HG03159 (cell line): ENCODE results near the gene MXRA8.
A peak's percentile ranks its signal among the peaks of the same experiment; 100 is the strongest.

Source experiments
- ATAC-seq: cut with Tn5 transposase; IDR thresholded peaks from one replicate; pipeline ENCODE4 v1.9.1; 2021; ENCODE audit warnings: mild to moderate bottlenecking, moderate library complexity; ENCODE audit not compliant: unreplicated experiment

MXRA8 gene

DNA sequence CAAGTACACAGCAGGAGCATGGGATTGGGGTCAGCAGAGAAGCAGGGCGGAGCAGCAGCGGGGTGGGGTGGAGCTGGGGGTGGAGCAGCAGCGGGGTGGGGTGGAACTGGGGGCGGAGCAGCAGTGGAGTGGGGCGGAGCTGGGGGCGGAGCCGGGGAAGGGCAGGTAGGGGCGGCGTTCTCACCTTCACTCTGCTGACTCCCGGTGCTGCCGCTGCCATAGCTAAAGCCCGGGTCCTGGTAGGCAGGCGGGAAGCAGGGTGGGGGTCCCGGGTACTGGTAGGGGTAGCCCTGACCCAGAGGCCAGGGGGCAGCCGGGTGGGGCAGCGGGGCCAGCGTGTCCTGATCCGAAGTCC, 20.6 kb downstream of the MXRA8 start:
- ATAC-seq: no peak

DNA sequence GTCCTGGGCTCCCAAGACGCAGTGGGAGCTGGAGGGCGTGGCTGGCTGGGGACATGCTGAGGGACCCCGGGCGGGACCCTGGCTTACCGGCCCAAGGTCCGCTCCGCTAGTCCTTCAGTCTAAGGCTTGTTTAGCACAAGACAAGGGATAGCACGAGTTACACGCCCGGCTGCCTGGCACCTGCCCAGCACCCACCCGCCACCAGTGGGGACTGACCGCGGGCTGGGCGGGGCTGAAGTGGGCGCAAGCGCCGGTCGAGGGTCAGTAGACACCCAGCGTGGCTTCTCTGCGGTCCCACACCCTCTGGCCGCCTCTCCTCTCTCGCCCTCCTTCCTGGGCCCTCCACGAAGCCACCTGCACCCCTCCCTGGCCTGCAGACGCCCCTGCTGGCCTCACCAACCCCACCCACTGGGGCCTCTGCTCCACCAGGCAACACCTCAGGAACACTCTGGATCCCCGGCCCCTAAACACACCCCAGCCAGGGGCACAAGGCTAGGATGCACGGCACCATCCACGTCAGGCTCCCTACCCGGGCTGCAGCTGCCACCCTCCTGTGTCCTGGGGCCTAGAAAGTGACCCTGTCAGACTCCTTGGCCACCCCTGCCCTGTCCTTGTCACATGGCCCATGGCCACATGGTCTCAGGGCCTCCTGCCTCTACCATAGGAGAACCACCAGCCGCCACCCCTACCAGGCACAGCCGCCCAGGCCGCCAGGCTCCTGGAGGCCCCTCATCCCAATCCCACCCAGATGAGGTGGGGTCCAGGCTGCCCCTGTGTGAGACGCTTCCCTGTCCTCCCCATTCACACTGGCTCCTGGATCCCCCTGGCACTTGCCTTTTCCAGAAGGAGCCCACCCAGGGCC, 21.2 kb downstream of the MXRA8 start:
- no peak for ATAC-seq

DNA sequence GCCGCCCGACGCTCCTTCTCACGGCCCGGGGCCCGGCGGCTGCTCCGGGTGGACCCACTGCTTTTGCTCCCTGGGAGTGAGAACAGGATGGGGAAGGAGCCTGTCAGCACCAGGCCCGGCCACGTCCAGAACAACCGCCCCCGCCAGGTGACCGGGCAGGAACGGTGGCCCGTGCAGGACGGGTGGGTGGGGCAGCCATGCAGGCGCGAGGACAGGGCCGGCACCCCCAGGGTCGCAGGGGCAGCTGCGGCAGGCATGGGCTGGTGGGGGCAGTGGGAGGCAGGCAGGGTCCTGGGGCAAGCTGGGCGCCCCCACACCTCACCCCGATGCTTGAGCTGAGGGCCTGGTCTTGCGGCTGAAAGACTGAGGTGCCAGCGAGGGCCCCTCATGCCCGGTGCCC, 21.9 kb downstream of the MXRA8 start:
- no peak for ATAC-seq

DNA sequence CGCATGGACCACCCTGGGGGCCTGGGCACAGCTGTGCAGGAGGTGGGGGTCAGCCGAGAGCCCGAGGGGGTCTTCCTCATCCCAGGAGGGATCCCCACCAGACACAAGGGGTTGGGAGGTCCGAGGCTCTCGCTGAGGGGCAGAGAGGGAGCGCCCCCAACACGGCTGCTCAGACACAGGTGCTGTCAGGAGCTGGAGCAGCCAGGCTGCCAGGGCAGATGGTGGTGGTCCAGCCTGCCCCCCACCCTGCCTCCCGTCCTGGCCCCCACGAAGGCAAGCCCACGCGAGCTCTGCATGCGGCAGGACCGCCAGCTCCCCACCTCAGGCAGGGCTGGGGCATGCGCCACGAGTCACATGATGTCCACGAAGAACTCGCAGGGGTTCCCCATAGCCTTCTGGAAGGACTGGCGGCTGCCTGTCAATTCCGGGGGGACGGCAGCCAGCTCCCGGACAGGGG, 22.5 kb downstream of the MXRA8 start:
- no peak for ATAC-seq

DNA sequence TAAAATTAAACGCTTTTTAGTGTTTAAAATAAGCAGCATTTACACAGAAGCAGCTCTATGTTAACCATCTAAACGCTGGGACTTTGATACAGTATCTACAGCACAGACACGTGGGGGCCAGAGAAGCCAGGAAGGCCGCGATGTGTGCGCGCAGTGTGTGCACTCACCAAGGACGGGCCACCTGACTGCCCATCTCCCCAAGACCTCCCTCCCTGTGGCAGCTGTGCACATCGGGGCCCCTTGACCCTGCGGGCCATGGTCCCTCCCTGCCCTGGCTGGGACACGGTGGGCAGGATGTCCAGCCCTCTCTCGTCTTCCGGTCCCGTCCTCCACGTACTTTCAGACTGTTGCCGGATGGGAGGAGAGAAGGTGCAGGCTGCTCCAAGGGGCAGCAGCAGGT, 23.1 kb downstream of the MXRA8 start:
- no peak for ATAC-seq

DNA sequence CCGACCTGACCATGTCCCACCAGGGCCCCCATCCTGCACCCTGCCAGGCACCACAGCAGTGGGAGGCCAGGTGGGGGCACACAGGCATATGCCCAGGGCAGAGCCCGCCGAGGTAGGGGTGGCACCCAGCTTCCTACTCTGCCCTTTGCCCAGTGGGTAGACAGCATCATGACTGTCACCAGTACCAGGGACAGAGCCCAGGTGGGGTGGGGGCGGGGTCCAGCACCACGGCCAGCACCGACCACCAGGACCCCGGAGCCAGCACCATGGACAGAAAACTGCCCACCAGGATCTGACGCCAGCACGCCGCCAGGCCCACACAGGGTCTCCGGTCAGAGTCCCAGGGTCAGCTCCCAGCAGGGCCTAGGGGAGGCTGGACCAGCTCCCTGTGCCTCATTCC, 23.5 kb downstream of the MXRA8 start:
- no peak for ATAC-seq

DNA sequence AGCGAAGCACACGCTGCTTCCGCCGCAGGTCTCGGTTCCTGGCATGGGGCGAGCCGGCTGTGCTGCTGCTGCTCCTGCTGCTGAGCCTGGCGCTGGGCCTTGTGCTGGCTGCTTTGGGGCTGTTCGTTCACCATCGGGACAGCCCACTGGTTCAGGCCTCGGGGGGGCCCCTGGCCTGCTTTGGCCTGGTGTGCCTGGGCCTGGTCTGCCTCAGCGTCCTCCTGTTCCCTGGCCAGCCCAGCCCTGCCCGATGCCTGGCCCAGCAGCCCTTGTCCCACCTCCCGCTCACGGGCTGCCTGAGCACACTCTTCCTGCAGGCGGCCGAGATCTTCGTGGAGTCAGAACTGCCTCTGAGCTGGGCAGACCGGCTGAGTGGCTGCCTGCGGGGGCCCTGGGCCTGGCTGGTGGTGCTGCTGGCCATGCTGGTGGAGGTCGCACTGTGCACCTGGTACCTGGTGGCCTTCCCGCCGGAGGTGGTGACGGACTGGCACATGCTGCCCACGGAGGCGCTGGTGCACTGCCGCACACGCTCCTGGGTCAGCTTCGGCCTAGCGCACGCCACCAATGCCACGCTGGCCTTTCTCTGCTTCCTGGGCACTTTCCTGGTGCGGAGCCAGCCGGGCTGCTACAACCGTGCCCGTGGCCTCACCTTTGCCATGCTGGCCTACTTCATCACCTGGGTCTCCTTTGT, 24.7 kb downstream of the MXRA8 start:
- no peak for ATAC-seq

DNA sequence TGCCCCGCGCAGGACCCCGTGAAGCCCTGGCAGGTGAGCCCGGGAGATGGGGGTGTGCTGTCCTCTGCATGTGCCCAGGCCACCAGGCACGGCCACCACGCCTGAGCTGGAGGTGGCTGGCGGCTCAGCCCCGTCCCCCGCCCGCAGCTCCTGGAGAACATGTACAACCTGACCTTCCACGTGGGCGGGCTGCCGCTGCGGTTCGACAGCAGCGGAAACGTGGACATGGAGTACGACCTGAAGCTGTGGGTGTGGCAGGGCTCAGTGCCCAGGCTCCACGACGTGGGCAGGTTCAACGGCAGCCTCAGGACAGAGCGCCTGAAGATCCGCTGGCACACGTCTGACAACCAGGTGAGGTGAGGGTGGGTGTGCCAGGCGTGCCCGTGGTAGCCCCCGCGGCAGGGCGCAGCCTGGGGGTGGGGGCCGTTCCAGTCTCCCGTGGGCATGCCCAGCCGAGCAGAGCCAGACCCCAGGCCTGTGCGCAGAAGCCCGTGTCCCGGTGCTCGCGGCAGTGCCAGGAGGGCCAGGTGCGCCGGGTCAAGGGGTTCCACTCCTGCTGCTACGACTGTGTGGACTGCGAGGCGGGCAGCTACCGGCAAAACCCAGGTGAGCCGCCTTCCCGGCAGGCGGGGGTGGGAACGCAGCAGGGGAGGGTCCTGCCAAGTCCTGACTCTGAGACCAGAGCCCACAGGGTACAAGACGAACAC, 25.4 kb downstream of the MXRA8 start:
- ATAC-seq: no peak

DNA sequence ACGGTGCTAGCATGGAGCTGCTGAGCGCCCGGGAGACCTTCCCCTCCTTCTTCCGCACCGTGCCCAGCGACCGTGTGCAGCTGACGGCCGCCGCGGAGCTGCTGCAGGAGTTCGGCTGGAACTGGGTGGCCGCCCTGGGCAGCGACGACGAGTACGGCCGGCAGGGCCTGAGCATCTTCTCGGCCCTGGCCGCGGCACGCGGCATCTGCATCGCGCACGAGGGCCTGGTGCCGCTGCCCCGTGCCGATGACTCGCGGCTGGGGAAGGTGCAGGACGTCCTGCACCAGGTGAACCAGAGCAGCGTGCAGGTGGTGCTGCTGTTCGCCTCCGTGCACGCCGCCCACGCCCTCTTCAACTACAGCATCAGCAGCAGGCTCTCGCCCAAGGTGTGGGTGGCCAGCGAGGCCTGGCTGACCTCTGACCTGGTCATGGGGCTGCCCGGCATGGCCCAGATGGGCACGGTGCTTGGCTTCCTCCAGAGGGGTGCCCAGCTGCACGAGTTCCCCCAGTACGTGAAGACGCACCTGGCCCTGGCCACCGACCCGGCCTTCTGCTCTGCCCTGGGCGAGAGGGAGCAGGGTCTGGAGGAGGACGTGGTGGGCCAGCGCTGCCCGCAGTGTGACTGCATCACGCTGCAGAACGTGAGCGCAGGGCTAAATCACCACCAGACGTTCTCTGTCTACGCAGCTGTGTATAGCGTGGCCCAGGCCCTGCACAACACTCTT, 26.2 kb downstream of the MXRA8 start:
- ATAC-seq: no peak

DNA sequence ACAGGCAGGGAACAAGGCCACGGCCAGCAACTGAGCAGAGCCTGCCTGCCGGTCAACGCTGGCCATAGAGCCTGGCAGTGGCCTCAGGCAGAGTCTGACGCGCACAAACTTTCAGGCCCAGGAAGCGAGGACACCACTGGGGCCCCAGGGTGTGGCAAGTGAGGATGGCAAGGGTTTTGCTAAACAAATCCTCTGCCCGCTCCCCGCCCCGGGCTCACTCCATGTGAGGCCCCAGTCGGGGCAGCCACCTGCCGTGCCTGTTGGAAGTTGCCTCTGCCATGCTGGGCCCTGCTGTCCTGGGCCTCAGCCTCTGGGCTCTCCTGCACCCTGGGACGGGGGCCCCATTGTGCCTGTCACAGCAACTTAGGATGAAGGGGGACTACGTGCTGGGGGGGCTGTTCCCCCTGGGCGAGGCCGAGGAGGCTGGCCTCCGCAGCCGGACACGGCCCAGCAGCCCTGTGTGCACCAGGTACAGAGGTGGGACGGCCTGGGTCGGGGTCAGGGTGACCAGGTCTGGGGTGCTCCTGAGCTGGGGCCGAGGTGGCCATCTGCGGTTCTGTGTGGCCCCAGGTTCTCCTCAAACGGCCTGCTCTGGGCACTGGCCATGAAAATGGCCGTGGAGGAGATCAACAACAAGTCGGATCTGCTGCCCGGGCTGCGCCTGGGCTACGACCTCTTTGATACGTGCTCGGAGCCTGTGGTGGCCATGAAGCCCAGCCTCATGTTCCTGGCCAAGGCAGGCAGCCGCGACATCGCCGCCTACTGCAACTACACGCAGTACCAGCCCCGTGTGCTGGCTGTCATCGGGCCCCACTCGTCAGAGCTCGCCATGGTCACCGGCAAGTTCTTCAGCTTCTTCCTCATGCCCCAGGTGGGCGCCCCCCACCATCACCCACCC, 27.0 kb downstream of the MXRA8 start, which contains the start of gene TAS1R3:
TAS1R3 (plus strand) TSS at position 213 of the 898 bp plus-strand sequence; CDS start at position 279, 66 bp downstream.
- no peak for ATAC-seq

DNA sequence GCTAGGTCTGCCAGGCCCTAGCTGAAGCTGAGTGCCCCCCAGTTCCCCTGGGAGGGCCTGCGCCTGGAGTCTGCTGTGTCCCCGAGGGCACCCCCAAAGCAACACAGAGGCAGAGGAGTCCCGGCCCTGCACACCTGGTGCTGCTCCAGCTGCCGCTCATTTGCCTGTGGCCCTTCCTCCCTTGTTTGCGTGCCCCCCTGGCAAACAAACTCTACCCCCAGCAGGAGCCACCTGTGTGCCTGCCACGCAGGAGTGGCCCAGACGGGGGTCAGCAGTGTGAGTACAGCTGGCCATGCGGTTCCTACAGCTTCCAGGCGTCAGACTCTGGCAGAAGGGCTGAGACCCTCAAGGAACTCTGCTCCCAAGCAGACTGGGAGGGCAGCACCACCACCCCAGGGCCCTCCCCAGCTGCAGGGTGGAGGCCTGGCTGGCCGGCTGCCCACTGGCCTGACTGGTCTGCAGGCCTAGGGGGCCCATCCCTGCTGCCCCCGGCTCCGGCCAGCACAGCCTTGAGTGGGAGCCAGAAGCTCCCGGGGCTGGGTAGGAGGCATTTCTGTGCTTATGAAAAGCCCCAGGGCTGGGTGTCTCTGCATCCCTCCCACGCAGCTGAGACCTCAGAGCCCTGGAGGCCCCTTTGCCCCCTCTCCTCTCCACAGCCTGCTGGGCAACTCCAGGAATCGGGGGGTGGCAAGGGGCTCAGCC, 27.8 kb downstream of the MXRA8 start:
- ATAC-seq: no peak

DNA sequence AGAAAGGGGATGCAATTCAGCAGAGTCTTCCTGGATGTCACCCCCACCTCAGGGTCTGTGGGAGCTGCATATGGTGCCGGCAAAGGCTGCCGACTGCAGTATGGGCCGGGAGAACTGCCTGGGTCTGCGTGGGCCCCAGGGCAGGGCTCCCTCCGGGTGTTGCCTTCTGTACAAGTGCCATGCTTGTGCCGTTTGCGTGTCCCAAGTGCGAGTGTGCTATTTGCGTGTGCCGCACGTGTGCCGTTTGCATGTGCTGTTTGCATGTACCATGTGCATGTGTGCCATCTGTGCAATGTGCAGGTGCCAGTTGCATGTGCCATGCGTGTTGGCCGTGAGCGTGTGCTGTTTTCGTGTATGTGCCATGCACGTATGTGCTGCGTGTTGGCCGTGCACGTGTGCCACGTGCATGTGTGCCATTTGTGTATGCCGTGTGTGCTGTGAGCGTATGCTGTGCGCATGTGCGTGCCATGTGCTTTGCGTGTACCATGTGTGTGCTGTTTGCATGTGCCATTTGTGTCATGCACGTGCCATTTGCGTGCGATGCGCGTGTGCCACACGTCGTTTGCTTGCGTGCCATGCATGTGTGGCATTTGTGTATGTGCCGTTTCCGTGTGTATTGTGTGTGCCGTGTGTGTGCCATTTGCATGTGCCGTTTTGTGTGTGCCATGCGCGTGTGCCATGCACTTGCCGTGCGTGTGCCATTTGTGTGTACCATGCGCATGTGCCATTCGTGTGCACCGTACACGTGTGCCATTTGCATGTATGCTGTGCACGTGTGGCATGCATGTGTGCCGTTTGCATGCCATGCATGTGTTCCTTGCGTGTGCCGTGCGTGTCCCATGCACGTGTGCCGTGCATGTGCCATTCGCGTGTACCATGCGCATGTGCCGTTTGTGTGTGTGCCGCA, 28.8 kb downstream of the MXRA8 start:
- no peak for ATAC-seq

DNA sequence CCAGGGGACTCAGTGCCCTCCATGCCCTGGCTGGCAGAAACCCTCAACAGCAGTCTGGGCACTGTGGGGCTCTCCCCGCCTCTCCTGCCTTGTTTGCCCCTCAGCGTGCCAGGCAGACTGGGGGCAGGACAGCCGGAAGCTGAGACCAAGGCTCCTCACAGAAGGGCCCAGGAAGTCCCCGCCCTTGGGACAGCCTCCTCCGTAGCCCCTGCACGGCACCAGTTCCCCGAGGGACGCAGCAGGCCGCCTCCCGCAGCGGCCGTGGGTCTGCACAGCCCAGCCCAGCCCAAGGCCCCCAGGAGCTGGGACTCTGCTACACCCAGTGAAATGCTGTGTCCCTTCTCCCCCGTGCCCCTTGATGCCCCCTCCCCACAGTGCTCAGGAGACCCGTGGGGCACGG, 30.1 kb downstream of the MXRA8 start:
- no peak for ATAC-seq

DNA sequence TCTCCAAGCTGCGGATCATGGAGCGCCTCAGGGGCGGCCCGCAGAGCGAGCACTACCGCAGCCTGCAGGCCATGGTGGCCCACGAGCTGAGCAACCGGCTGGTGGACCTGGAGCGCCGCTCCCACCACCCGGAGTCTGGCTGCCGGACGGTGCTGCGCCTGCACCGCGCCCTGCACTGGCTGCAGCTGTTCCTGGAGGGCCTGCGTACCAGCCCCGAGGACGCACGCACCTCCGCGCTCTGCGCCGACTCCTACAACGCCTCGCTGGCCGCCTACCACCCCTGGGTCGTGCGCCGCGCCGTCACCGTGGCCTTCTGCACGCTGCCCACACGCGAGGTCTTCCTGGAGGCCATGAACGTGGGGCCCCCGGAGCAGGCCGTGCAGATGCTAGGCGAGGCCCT, 31.1 kb downstream of the MXRA8 start:
- ATAC-seq: no peak

DNA sequence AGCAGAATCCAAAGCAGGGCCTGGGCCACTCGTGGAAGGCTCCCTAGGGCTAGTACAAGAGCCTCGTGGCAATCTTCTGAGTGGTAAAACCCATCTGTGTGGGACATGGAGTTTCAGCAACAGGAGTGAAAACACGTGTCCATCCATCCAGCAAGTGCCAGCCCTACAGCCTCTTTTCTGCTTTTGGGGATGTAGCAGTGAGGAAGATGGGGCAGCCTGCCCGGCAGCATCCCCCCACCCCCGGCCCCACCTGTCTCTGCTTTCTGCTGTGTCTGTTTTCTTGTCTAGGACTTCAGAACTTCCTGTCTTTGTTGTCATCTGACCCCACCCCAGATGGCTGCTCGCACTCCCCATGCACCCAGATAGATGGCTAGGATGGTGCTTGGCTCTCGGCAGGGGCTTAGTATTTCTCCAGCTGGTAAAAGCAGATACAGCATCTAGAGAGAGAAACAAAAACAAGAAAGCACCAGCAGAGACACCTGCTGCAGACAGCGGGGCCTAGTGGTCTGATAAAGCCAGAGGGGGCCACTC, 32.2 kb downstream of the MXRA8 start:
- ATAC-seq: no peak

DNA sequence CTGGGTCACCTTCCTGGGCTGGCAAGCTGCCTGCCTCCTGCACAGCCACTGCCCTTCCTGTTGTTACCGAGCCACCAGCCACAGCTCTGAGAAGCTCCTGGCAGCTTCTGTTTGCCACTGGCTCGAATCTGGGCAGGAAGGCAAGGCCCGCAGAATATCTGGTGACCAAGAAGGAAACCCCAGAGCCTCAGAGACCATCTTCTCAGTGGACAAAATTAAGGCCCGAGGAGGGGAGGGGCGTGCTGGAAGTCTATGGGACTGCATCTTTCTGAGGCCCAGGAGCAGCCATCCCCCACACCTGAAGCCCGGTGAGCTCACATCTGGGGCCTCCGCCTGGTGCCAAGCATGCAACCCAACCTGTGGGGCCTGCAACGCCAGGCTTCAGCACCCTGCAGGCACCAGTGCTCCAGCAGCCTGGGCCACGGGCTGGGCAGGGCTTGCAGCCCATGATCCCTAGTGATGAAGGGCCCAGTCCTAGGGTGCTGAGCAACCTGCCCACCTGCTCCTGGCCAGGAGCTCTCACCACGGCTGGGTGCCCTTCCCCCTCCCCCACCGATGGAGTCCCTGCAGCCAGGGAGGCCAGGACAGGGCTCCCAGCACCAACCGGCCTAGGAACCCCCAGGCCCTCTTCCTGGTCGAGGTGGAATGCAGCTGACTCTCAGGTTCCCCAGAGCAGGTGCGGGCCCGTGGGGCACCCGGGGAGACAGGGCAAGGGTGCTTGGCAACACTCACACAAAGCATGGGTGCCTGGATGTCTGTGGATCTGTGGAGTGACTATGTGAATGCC, 32.9 kb downstream of the MXRA8 start:
- ATAC-seq: no peak

DNA sequence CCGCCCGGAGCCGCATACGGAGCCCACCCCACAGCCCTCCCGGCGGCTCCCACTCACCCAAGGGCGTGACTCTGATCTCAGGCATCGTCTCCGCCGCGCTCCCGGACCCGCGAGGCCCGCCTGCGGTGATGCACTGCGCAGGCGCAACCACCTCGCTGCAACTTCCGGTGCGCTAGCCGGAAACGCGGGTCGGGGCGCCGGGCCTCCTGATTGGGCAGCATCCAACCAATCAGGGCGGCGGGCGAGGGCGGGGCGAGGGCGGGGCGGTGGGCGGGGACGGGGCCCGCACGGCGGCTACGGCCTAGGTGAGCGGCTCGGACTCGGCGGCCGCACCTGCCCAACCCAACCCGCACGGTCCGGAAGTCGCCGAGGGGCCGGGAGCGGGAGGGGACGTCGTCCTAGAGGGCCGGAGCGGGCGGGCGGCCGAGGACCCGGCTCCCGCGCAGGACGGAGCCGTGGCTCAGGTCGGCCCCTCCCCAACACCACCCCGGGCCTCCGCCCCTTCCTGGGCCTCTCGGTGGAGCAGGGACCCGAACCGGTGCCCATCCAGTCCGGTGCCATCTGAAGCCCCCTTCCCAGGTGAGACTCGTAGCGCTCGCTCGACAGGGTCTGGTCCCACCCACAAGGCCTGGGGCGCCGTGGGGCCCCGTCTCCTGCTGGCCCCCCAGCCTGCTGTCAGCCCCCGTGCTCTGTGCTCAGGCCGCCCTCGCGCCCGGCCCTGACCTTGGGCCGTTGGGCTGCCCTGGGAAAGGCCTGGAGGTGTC, 33.6 kb downstream of the MXRA8 start, which contains the start of the genes CPTP and INTS11:
CPTP (plus strand) TSS at position 279 of the 764 bp plus-strand sequence. CDS start 2,109 bp downstream, outside the sequence.
INTS11 (minus strand) TSS at position 137 of the 764 bp plus-strand sequence; CDS start at position 85, 52 bp downstream.
- ATAC-seq: peak; percentile 70
